SU-DHL-6 (cell line): ENCODE data around the gene CLCNKB.

ENCODE experiments used
- H2AFZ ChIP-seq: fragments of 200-600 bp; sonication (generic); 2 replicates; pipeline ENCODE4 v1.6.1; 2014; ENCODE audit warnings: low read depth, mild to moderate bottlenecking, moderate library complexity, mixed read lengths, antibody characterized with exemption, low read length; ENCODE audit not compliant: severe bottlenecking
- H3F3A ChIP-seq: fragments of 200-600 bp; shearing (Covaris generic); 2 replicates; pipeline ENCODE4 v1.6.0; 2016; ENCODE audit warnings: antibody characterized with exemption, mild to moderate bottlenecking; ENCODE audit not compliant: insufficient read depth
- H3K27ac ChIP-seq: fragments of 200-600 bp; sonication (generic); 2 replicates; pipeline ENCODE4 v1.5.1; 2016; ENCODE audit warnings: low read depth, mild to moderate bottlenecking, low read length, moderate library complexity, mixed read lengths
- H3K27me3 ChIP-seq: fragments of 200-600 bp; sonication (generic), shearing (Covaris generic); 2 replicates; pipeline ENCODE4 v1.6.0; 2014; ENCODE audit warnings: mild to moderate bottlenecking, low read length
- H3K36me3 ChIP-seq: fragments of 200-600 bp; sonication (generic); 2 replicates; pipeline ENCODE4 v1.6.1; 2014; ENCODE audit warnings: mild to moderate bottlenecking, low read length, mixed read lengths
- H3K4me2 ChIP-seq: fragments of 300-600, 200-600 bp; shearing (Covaris generic), sonication (generic); 2 replicates; pipeline ENCODE4 v1.6.0; 2014; ENCODE audit warnings: low read length, low read depth, mild to moderate bottlenecking; ENCODE audit not compliant: poor library complexity, severe bottlenecking
- H3K4me3 ChIP-seq: fragments of 200-600 bp; sonication (generic); 2 replicates; pipeline ENCODE4 v1.5.1; 2014; ENCODE audit warnings: antibody characterized with exemption, low read length, mild to moderate bottlenecking, mixed read lengths; ENCODE audit not compliant: insufficient read depth, poor library complexity, severe bottlenecking
- H3K79me2 ChIP-seq: fragments of 200-600 bp; sonication (generic); 2 replicates; pipeline ENCODE4 v1.6.1; 2014; ENCODE audit warnings: mild to moderate bottlenecking, low read length, moderate library complexity; ENCODE audit not compliant: insufficient read depth
- H3K9ac ChIP-seq: fragments of 200-600 bp; sonication (generic); 2 replicates; pipeline ENCODE4 v1.7.0; 2014; ENCODE audit warnings: mild to moderate bottlenecking, low read length
- H3K9me2 ChIP-seq: fragments of 200-600 bp; sonication (generic); replicated peaks from 2 replicates; pipeline ENCODE4 v1.6.1; 2014; ENCODE audit warnings: low read length; ENCODE audit not compliant: insufficient read depth
- H3K9me3 ChIP-seq: fragments of 200-600 bp; sonication (generic); 2 replicates; pipeline ENCODE4 v1.6.1; 2014; ENCODE audit warnings: low read length, mixed read lengths; ENCODE audit not compliant: insufficient read depth
- H4K20me1 ChIP-seq: fragments of 200-600 bp; sonication (generic); 2 replicates; pipeline ENCODE4 v1.6.1; 2014; ENCODE audit warnings: low read depth, mild to moderate bottlenecking, antibody characterized with exemption, low read length, moderate library complexity, mixed read lengths
- CTCF ChIP-seq: fragments of 200-600 bp; sonication (generic); IDR thresholded peaks from one replicate; pipeline ENCODE4 v1.5.1; 2017; ENCODE audit warnings: antibody characterized with exemption, mild to moderate bottlenecking, low read length, moderate library complexity; ENCODE audit not compliant: insufficient read depth, poor library complexity, severe bottlenecking
- EZH2phosphoT487 ChIP-seq: fragments of 200-600 bp; sonication (generic), shearing (Covaris generic); conservative IDR thresholded peaks from 2 replicates; pipeline ENCODE4 v1.6.1; 2018; ENCODE audit warnings: mild to moderate bottlenecking, antibody characterized with exemption, low read length, moderate library complexity, mixed read lengths

The CLCNKB gene

GRCh38 chr1:16088996-16089395, 45.4 kb downstream of the CLCNKB start:
- H3K79me2 ChIP-seq: no peaks in the 10 kb centered on the region
- no peak overlapping the region for H3K27ac ChIP-seq
- H4K20me1 ChIP-seq: no peaks in the 10 kb centered on the region
- H3K9me2 ChIP-seq: no peaks in the 10 kb centered on the region
- TF ChIP-seq CTCF: no peak
- no peak for TF ChIP-seq EZH2phosphoT487
- no peak overlapping the region for H2AFZ ChIP-seq
- H3K9me3 ChIP-seq: no peaks in the 10 kb centered on the region
- no peaks in the 10 kb centered on the region for H3K36me3 ChIP-seq
- H3F3A ChIP-seq: no peaks in the 10 kb centered on the region
- no peaks in the 10 kb centered on the region for H3K27me3 ChIP-seq
- H3K9ac ChIP-seq: no peak overlapping the region
- H3K4me2 ChIP-seq: no peak overlapping the region
- H3K4me3 ChIP-seq: no peak overlapping the region

GRCh38 chr1:16090076-16090826, 46.7 kb downstream of the CLCNKB start:
- TF ChIP-seq EZH2phosphoT487 (no peak), CTCF (no peak)
- Histone ChIP-seq H4K20me1 (no peaks in the 10 kb centered on the region), H2AFZ (no peak overlapping the region), H3K36me3 (no peaks in the 10 kb centered on the region), H3F3A (no peaks in the 10 kb centered on the region), H3K27me3 (no peaks in the 10 kb centered on the region), H3K4me3 (no peak overlapping the region), H3K9me2 (no peaks in the 10 kb centered on the region), H3K9me3 (no peaks in the 10 kb centered on the region), H3K4me2 (no peak overlapping the region), H3K79me2 (no peaks in the 10 kb centered on the region), H3K27ac (no peak overlapping the region), H3K9ac (no peak overlapping the region)

- no peaks in the 10 kb centered on the region for H3K9me2 ChIP-seq
- no peaks in the 10 kb centered on the region for H3K36me3 ChIP-seq
- TF ChIP-seq EZH2phosphoT487: no peak
- no peak for TF ChIP-seq CTCF
- H3K9ac ChIP-seq: no peak overlapping the region
- no peaks in the 10 kb centered on the region for H4K20me1 ChIP-seq
- no peaks in the 10 kb centered on the region for H3K79me2 ChIP-seq
- H3K27me3 ChIP-seq: no peaks in the 10 kb centered on the region
- no peak overlapping the region for H3K4me2 ChIP-seq
- H3F3A ChIP-seq: no peaks in the 10 kb centered on the region
- H2AFZ ChIP-seq: no peak overlapping the region
- H3K4me3 ChIP-seq: no peak overlapping the region
- H3K9me3 ChIP-seq: no peaks in the 10 kb centered on the region
- no peak overlapping the region for H3K27ac ChIP-seq
Observed at GRCh38 chr1:16091296-16091695, 47.7 kb downstream of the CLCNKB start.
